ENCODE data around the gene MINDY4.

DNA sequence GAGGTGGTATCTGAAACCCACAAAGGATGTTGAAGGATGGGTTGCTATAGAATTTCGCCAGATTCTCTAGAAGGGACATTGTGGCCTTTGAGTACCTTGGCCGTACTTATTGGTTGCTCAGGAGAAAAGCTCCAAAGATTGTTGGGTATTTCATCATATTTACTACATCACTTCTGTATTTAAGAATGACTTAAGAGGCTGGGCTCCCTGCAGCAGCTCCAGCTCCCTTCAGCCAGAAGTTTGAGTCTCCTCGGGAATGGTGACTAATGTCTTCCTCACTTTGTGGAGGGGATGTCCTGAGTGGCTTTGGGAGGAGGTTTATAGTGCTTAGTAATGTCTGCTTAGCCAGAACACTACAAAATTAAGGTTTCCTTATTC is 18.1 kb downstream of the MINDY4 start:
- TF ChIP-seq EZH2 (IDR thresholded peaks at IDR 0.05; ENCODE audit: insufficient read depth, low read length), result no peak
- no peak for TF ChIP-seq CTCF (IDR thresholded peaks at IDR 0.05; ENCODE audit: insufficient read depth, low read depth, low read length)
